ENCODE measurements around the gene WNT5B.

Gene WNT5B

DNA sequence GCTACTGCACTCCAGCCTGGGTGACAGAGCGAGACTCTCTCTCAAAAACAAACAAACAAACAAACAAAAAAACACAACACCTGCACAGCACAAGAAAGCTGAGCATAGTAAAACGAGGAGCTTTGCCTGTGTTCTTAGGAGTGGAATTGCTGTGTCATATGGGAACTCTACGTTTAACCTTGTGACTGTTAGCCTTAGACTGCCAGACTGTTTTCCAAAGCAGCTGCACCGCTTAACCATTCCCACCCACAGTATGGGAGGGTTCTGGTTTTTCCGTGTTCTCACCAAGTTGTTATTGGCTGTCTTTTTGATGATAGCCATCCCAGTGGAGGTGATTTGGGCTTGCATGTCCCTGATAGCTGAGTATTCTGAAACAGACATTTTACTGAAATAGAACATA is 9.2 kb downstream of the WNT5B start:
- H3K4me3 ChIP-seq (ENCODE audit: insufficient read depth, low read length, poor library complexity, severe bottlenecking), result no peak overlapping the region
- no peak overlapping the region for H3K9ac ChIP-seq (ENCODE audit: low read length)
- no peak overlapping the region for H2AFZ ChIP-seq (ENCODE audit: low read depth, low read length, severe bottlenecking)
- H3K36me3 ChIP-seq (ENCODE audit: low read length), result no peaks in the 10 kb centered on the region
- H3K9me2 ChIP-seq (replicated peaks; ENCODE audit: insufficient read depth, low read length), result no peaks in the 10 kb centered on the region
- no peak overlapping the region for H3K27ac ChIP-seq (ENCODE audit: low read depth, low read length)
- H3K27me3 ChIP-seq (ENCODE audit: low read length), result no peaks in the 10 kb centered on the region
- no peaks in the 10 kb centered on the region for H3K9me3 ChIP-seq (ENCODE audit: insufficient read depth, low read length)
- TF ChIP-seq EZH2phosphoT487 (conservative IDR thresholded peaks at IDR 0.05; ENCODE audit: low read length), result no peak
- TF ChIP-seq, protein P1, sequence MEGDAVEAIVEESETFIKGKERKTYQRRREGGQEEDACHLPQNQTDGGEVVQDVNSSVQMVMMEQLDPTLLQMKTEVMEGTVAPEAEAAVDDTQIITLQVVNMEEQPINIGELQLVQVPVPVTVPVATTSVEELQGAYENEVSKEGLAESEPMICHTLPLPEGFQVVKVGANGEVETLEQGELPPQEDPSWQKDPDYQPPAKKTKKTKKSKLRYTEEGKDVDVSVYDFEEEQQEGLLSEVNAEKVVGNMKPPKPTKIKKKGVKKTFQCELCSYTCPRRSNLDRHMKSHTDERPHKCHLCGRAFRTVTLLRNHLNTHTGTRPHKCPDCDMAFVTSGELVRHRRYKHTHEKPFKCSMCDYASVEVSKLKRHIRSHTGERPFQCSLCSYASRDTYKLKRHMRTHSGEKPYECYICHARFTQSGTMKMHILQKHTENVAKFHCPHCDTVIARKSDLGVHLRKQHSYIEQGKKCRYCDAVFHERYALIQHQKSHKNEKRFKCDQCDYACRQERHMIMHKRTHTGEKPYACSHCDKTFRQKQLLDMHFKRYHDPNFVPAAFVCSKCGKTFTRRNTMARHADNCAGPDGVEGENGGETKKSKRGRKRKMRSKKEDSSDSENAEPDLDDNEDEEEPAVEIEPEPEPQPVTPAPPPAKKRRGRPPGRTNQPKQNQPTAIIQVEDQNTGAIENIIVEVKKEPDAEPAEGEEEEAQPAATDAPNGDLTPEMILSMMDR (IDR thresholded peaks at IDR 0.05; ENCODE audit: insufficient read depth, low read length, poor library complexity, severe bottlenecking), result no peak
- H3K79me2 ChIP-seq (ENCODE audit: insufficient read depth, low read length), result no peaks in the 10 kb centered on the region
- no peaks in the 10 kb centered on the region for H3F3A ChIP-seq (ENCODE audit: insufficient read depth)
- H3K4me2 ChIP-seq (ENCODE audit: low read depth, low read length, poor library complexity, severe bottlenecking), result no peak overlapping the region
- H4K20me1 ChIP-seq (ENCODE audit: low read depth, low read length), result no peaks in the 10 kb centered on the region

DNA sequence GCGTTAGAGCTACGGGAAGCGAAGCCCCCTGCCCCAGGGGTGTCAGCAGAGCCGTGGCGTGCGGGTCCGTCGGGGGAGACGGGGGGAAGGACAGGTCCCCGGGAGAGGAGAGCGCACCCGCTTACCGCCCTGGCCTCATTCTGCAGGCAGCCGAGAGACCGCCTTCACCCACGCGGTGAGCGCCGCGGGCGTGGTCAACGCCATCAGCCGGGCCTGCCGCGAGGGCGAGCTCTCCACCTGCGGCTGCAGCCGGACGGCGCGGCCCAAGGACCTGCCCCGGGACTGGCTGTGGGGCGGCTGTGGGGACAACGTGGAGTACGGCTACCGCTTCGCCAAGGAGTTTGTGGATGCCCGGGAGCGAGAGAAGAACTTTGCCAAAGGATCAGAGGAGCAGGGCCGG is 10.5 kb downstream of the WNT5B start:
- H3K79me2 ChIP-seq (ENCODE audit: insufficient read depth, low read length), result no peaks in the 10 kb centered on the region
- TF ChIP-seq, protein P1 (IDR thresholded peaks at IDR 0.05; ENCODE audit: insufficient read depth, low read length, poor library complexity, severe bottlenecking), result no peak
- TF ChIP-seq EZH2phosphoT487 (conservative IDR thresholded peaks at IDR 0.05; ENCODE audit: low read length), result no peak
- no peaks in the 10 kb centered on the region for H3F3A ChIP-seq (ENCODE audit: insufficient read depth)
- no peaks in the 10 kb centered on the region for H4K20me1 ChIP-seq (ENCODE audit: low read depth, low read length)
- no peaks in the 10 kb centered on the region for H3K36me3 ChIP-seq (ENCODE audit: low read length)
- H3K9ac ChIP-seq (ENCODE audit: low read length), result no peak overlapping the region
- no peak overlapping the region for H2AFZ ChIP-seq (ENCODE audit: low read depth, low read length, severe bottlenecking)
- H3K4me3 ChIP-seq (ENCODE audit: insufficient read depth, low read length, poor library complexity, severe bottlenecking), result no peak overlapping the region
- no peaks in the 10 kb centered on the region for H3K27me3 ChIP-seq (ENCODE audit: low read length)
- no peaks in the 10 kb centered on the region for H3K9me3 ChIP-seq (ENCODE audit: insufficient read depth, low read length)
- H3K9me2 ChIP-seq (replicated peaks; ENCODE audit: insufficient read depth, low read length), result no peaks in the 10 kb centered on the region
- H3K4me2 ChIP-seq (ENCODE audit: low read depth, low read length, poor library complexity, severe bottlenecking), result no peak overlapping the region
- no peak overlapping the region for H3K27ac ChIP-seq (ENCODE audit: low read depth, low read length)

DNA sequence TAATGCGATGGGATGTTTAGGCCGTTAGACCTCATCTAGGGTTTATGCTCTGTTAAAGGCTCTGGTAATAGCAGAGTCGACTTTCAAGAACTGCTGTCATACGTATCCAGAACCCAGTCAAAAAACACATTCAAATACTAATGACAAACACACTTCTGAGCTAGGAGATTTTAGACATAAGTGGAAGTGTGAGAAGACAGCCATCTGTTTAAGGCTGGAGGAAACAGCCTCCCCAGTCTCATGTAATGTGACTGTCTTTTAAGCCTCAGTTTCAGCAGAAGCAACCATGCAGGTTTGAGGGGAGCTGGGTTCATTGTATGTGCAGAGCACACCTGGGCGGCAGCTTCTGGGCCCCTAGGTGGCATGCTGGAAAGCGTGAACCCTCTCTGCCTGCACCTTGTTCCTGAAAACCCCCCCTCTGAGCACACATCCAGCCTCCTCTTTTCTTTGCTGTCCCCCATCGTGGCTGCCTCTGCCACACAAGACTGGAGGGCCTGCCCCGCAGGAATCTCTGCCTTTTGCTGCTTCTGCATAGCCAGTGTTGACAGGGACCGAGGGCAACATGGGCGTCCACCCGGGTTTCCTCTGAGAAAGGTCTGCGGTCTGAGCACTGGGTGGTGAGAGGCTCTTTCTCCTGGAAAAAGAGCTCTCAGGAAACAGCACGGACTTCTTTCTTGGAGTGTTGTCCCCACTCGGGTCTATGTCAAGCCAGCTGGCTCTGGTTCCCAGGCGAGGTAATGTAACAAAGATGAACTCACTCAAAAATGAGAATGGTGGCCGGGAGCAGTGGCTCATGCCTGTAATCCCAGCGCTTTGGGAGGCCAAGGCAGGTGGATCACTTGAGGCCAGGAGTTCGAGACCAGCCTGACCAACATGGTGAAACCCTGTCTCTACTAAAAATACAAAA is 11.6 kb downstream of the WNT5B start:
- H2AFZ ChIP-seq (ENCODE audit: low read depth, low read length, severe bottlenecking), result no peak overlapping the region

More for the DNA sequence above, 11.6 kb downstream of the WNT5B start:
- H3K27ac ChIP-seq (ENCODE audit: low read depth, low read length), result no peak overlapping the region
- no peak overlapping the region for H3K4me2 ChIP-seq (ENCODE audit: low read depth, low read length, poor library complexity, severe bottlenecking)
- H3F3A ChIP-seq (ENCODE audit: insufficient read depth), result no peaks in the 10 kb centered on the region
- no peaks in the 10 kb centered on the region for H3K9me2 ChIP-seq (replicated peaks; ENCODE audit: insufficient read depth, low read length)
- H3K9ac ChIP-seq (ENCODE audit: low read length), result no peak overlapping the region
- no peaks in the 10 kb centered on the region for H3K79me2 ChIP-seq (ENCODE audit: insufficient read depth, low read length)
- H3K36me3 ChIP-seq (ENCODE audit: low read length), result no peaks in the 10 kb centered on the region
- TF ChIP-seq EZH2phosphoT487 (conservative IDR thresholded peaks at IDR 0.05; ENCODE audit: low read length), result no peak
- TF ChIP-seq, protein P1 (IDR thresholded peaks at IDR 0.05; ENCODE audit: insufficient read depth, low read length, poor library complexity, severe bottlenecking), result no peak
- no peaks in the 10 kb centered on the region for H3K9me3 ChIP-seq (ENCODE audit: insufficient read depth, low read length)
- H4K20me1 ChIP-seq (ENCODE audit: low read depth, low read length), result no peaks in the 10 kb centered on the region
- H3K27me3 ChIP-seq (ENCODE audit: low read length), result no peaks in the 10 kb centered on the region
- no peak overlapping the region for H3K4me3 ChIP-seq (ENCODE audit: insufficient read depth, low read length, poor library complexity, severe bottlenecking)
